Pancreas (tissue), 10 donors: ENCODE results near the gene UBAP1. TPM values are rescaled to one million over a fixed set of nuclear protein-coding genes. Genes with fewer than 3 reads are reported as not detected.
"Not testable (repeated sequence)": the region's sequence is repeated elsewhere in the genome, so short reads cannot be mapped to it uniquely, and the experiment has no call there.

ENCODE experiments used
- ATAC-seq, 4 donors: fragments of 200-7000 bp; cut with Tn5 transposase; one replicate each; pipeline versions ENCODE4 v1.8.0 to v1.9.1; 2020; ENCODE audit warnings: mild to moderate bottlenecking in 4 of 4, moderate library complexity in 4 of 4
- DNase-seq, 6 donors: peaks; one replicate each; pipeline ENCODE4 v3.0.0-alpha.2; 2020
- FAIRE-seq: peaks from 2 replicates; lab custom pipeline; 2012; peaks lifted over from hg19 to GRCh38; lab: Jason Lieb, UNC
- H3K27ac ChIP-seq, 4 donors: fragments of 200-600 bp; sonication (generic); 1 replicate in 3 of 4; 2 replicates in 1 of 4; pipeline versions ENCODE4 v1.5.0 to v1.8.0; 2020
- H3K27me3 ChIP-seq, 4 donors: fragments of 200-600 bp; one replicate each; pipeline ENCODE4 v1.8.0; 2021
- H3K36me3 ChIP-seq, 3 donors: fragments of 200-600 bp; sonication (generic) in 1 of 3; one replicate each; pipeline versions ENCODE4 v1.5.0 to v1.8.0; 2020 to 2021
- H3K4me1 ChIP-seq, 3 donors: fragments of 200-600 bp; one replicate each; pipeline ENCODE4 v1.8.0; 2021
- H3K4me3 ChIP-seq, 4 donors: fragments of 200-600 bp; sonication (generic) in 2 of 4; one replicate each; pipeline versions ENCODE4 v1.5.0 to v1.8.0; 2020 to 2021
- H3K9me3 ChIP-seq, 4 donors: fragments of 200-600 bp; one replicate each; pipeline ENCODE4 v1.8.0; 2021
- WGBS, 2 donors: extraction: QIAGEN DNeasy Blood & Tissue Kit; methylation state at CpG; one replicate each; pipeline ENCODE4 v1.1.7; 2013; 5-methylcytosine and 5-hydroxymethylcytosine counted together
- intact Hi-C, 3 donors: fragments of 100-400 bp; cut with DNase I; formaldehyde crosslinking; loops; one replicate each; pipeline versions ENCODE4 v1.11.1 to v1.14.2; 2022
- polyA plus RNA-seq, 2 donors: library from polyadenylated mRNA; stranded (reverse); fragments of 200-250 nt; gene quantifications; one replicate each; pipeline ENCODE4 v1.2.3, GENCODE V29; 2013
- total RNA-seq, 6 donors: library from RNA; stranded (reverse); fragmentation: NEBNext Ultra II Directional in 4 of 6; extraction: Animal tissue kit (Norgen Biotek cat#: 25700) in 4 of 6; gene quantifications; one replicate each; pipeline versions ENCODE4 v1.2.1 to v1.2.4, GENCODE V29; 2021 to 2023
- TF ChIP-seq, protein P1 (sequence below), 4 donors: fragments of 200-600 bp; sonication (generic) in 3 of 4; IDR thresholded peaks; one replicate each; pipeline versions ENCODE4 v1.5.0 to v1.8.0; 2021; ENCODE audit warnings: antibody characterized with exemption in 4 of 4
- donor health status: healthy with polysubstance abuse.
- donor health status: DM: no; HTN: no; CAD: no; lungs with moderate emphysema.
- donor health status: DM: no; HTN: no; CAD: no.
- donor health status: control.
- donor health status: control.
- donor health status: Bipolar disorder and iron deficiency.
- donor health status: DM: yes; HTN: yes; CAD: no.
- donor health status: DM: no; HTN: no; CAD: no.
- donor health status: DM: no; HTN: no; CAD: no.
- donor health status: DM: yes; HTN: yes; CAD: no.

UBAP1 gene
- total and polyA plus RNA-seq, 8 donors: 12.1 to 25.6 (median 17.0) TPM

DNA sequence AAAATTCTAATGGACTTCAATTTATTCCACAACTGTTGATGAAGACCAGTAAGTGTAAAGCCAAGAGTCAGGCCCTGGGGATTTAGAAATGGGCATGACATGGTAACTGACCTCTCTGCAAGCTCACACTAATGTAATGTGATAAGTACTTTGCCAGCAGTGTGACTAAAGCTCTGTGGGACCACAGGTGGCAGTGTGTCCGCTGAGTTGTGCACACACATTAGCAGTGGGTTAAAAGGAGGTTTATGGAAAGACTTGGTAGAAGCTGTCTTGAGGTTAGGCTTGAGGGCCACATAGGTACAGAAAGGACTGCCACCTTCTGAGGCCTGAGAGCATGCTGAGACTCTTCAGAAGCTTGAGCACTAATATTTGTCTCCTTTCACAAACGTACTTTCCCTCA, 67.6 kb downstream of the UBAP1 start:
- FAIRE-seq (no peak), ATAC-seq (peak in 1 of 4 donors; percentile 16), DNase-seq (no peak)
- Histone ChIP-seq H3K27ac (no peak overlapping the region), H3K9me3 (no peaks in the 10 kb centered on the region), H3K4me3 (no peak overlapping the region), H3K4me1 (no peaks in the 10 kb centered on the region), H3K27me3 (no peaks in the 10 kb centered on the region), H3K36me3 (peaks cover 0 to 30% (median 14%) of the 10 kb centered on the region in 3 donors)
- intact Hi-C loops: no loop called here
- TF ChIP-seq, protein P1, sequence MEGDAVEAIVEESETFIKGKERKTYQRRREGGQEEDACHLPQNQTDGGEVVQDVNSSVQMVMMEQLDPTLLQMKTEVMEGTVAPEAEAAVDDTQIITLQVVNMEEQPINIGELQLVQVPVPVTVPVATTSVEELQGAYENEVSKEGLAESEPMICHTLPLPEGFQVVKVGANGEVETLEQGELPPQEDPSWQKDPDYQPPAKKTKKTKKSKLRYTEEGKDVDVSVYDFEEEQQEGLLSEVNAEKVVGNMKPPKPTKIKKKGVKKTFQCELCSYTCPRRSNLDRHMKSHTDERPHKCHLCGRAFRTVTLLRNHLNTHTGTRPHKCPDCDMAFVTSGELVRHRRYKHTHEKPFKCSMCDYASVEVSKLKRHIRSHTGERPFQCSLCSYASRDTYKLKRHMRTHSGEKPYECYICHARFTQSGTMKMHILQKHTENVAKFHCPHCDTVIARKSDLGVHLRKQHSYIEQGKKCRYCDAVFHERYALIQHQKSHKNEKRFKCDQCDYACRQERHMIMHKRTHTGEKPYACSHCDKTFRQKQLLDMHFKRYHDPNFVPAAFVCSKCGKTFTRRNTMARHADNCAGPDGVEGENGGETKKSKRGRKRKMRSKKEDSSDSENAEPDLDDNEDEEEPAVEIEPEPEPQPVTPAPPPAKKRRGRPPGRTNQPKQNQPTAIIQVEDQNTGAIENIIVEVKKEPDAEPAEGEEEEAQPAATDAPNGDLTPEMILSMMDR (IDR thresholded peaks at IDR 0.05): no peak
- WGBS, 2 donors: 70 to 82% methylated on average over 2 of the region's 2 CpGs

DNA sequence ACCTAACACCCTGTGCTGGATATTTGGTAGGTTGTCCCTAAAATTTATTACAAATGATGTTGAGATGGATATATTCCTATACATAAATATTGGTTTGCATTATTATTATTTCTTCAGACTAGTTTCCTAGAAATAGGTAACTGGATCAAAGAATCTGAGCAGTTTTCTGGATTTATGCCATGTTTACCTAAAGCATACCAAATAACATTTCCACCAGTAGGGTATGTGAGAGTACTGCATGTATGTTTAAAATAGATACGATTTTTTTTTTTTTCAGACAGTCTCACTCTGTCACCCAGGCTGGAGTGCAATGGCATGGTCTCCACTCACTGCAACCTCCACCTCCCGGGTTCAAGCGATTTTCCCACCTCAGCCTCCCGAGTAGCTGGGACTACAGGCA, 68.9 kb downstream of the UBAP1 start:
- H3K9me3 ChIP-seq, H3K4me1 ChIP-seq, H3K4me3 ChIP-seq, intact Hi-C loops, DNase-seq, FAIRE-seq, ATAC-seq, H3K27ac ChIP-seq, H3K27me3 ChIP-seq: not testable (repeated sequence)
- WGBS, 2 donors: 79 to 80% methylated on average over 4 of the region's 4 CpGs
- peaks cover 0 to 23% (median 14%) of the 10 kb centered on the region in 3 donors for H3K36me3 ChIP-seq

DNA sequence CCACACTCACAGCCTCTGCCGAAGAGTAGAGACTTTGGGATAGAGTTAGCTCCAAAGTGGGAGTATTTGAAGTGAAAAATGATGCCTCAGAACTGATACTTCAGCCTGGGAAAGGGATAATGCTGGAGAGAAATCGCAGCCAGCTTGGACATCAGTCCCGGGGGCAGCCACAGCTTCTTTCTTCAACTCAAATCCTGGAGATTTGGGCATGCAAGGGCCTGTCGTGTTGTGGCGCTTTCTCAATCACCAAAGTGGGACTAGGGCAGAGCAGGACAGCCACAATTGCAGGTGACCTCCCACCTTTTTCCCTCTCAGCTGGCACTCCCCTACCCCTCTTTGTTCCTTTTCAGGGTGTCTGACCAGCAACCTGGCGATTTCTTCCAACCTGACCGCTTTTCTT, 70.4 kb downstream of the UBAP1 start:
- FAIRE-seq: no peak
- WGBS, 2 donors: 91 to 97% methylated on average over 7 of the region's 7 CpGs
- intact Hi-C loops: no loop called here
- Histone ChIP-seq H3K27ac (no peak overlapping the region), H3K4me1 (peaks cover 0 to 4% (median 0%) of the 10 kb centered on the region in 3 donors), H3K27me3 (no peaks in the 10 kb centered on the region), H3K36me3 (peaks cover 0 to 23% (median 14%) of the 10 kb centered on the region in 3 donors), H3K4me3 (no peak overlapping the region), H3K9me3 (no peaks in the 10 kb centered on the region)
- ATAC-seq: no peak
- TF ChIP-seq, protein P1 (IDR thresholded peaks at IDR 0.05): no peak
- DNase-seq: no peak

DNA sequence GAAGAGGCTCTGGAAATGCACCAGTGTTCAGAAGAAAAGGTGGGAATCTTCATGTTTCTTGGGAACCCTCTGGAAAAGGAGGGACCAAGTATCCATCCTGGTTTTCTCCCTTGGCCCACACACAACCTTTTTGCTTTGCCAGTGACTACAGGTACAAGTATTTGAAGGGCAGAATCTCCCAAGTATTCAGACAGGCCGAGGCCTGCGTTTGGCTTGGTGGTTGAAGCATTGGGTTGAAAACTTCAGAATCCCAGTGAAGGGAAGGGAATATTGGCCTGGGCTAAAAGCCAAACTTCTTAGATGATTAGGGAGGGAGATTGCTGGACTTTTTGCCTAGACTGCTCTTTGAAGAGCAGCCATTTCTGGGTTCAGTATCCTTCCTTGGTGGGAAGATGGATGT, 71.9 kb downstream of the UBAP1 start:
- intact Hi-C loops: loop anchor here in 1 of 3 donors (10.0 kb wide), 1 partner anchor 126 kb away; the partner anchor contains the start of gene DCAF12
- Histone ChIP-seq H3K36me3 (peaks cover 0 to 23% (median 14%) of the 10 kb centered on the region in 3 donors), H3K27me3 (no peaks in the 10 kb centered on the region), H3K27ac (no peak overlapping the region), H3K4me3 (no peak overlapping the region), H3K9me3 (no peaks in the 10 kb centered on the region), H3K4me1 (peaks cover 0 to 7% (median 0%) of the 10 kb centered on the region in 3 donors)
- WGBS, 2 donors: 81 to 89% methylated on average over 2 of the region's 2 CpGs
- FAIRE-seq (no peak), ATAC-seq (no peak), DNase-seq (no peak)
- TF ChIP-seq, protein P1 (IDR thresholded peaks at IDR 0.05): no peak

DNA sequence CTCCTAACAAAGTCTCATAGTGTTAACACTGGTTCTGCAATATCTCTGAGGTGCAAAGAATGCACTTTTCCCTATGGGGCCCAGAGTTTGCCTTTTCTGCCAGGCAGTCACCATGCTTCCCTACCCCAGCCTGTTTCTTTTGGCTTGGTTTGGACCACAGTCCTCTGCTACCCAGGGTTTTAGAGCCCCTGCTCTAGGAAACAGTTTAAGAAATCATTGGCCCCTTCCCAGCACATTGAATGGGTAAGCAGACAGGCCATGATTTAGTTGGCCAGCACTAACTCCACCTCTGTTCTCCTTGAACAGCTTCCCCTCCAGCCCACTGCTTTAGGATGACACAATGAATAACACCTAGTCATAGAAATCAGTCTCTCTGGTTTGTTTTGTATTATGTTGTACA, 73.2 kb downstream of the UBAP1 start:
- Histone ChIP-seq H3K27ac (no peak overlapping the region), H3K4me3 (no peak overlapping the region), H3K4me1 (peaks cover 0 to 7% (median 0%) of the 10 kb centered on the region in 3 donors), H3K9me3 (no peaks in the 10 kb centered on the region), H3K36me3 (peaks cover 0 to 23% (median 14%) of the 10 kb centered on the region in 3 donors), H3K27me3 (no peaks in the 10 kb centered on the region)
- DNase-seq (no peak), ATAC-seq (no peak), FAIRE-seq (no peak)
- TF ChIP-seq, protein P1 (IDR thresholded peaks at IDR 0.05): no peak
- intact Hi-C loops: loop anchor here in 1 of 3 donors (10.0 kb wide), 1 partner anchor 127 kb away; the partner anchor contains the start of gene DCAF12
